ENCODE data around the gene DYDC1. TPM values are rescaled to one million over a fixed set of nuclear protein-coding genes. Genes with fewer than 3 reads are reported as not detected.

The DYDC1 gene
- total RNA-seq, 3 donors from 2014 or later: not detected

- Histone ChIP-seq H3K27me3 (no peaks in the 10 kb centered on the region), H3K27ac (no peak overlapping the region), H3K9me3 (no peaks in the 10 kb centered on the region), H3K4me1 (no peaks in the 10 kb centered on the region), H3K4me3 (no peak overlapping the region), H3K36me3 (no peaks in the 10 kb centered on the region)
- DNase-seq (ENCODE audit: low spot score in 2 of 2): no peak
- intact Hi-C loops (cut with DNase I; ENCODE audit: low total_unique reads): no loop called here
- TF ChIP-seq CTCF (IDR thresholded peaks at IDR 0.05): no peak
- TF ChIP-seq POLR2AphosphoS5 (IDR thresholded peaks at IDR 0.05): no peak
- no peak for TF ChIP-seq POLR2A (IDR thresholded peaks at IDR 0.05)
Observed at GRCh38 chr10:80321183-80321582, 35.4 kb downstream of the DYDC1 start.

GRCh38 chr10:80320377-80320776, 36.2 kb downstream of the DYDC1 start:
- DNase-seq (ENCODE audit: low spot score in 2 of 2): no peak
- H3K4me1 ChIP-seq: no peaks in the 10 kb centered on the region
- no peak overlapping the region for H3K27ac ChIP-seq
- H3K4me3 ChIP-seq: no peak overlapping the region
- no peak for TF ChIP-seq POLR2AphosphoS5 (IDR thresholded peaks at IDR 0.05)
- TF ChIP-seq CTCF (IDR thresholded peaks at IDR 0.05): no peak
- no peak for TF ChIP-seq POLR2A (IDR thresholded peaks at IDR 0.05)
- H3K36me3 ChIP-seq: no peaks in the 10 kb centered on the region
- intact Hi-C loops (cut with DNase I; ENCODE audit: low total_unique reads): no loop called here
- no peaks in the 10 kb centered on the region for H3K9me3 ChIP-seq
- no peaks in the 10 kb centered on the region for H3K27me3 ChIP-seq

GRCh38 chr10:80319725-80320290, 36.7 kb downstream of the DYDC1 start:
- no peaks in the 10 kb centered on the region for H3K27me3 ChIP-seq
- H3K27ac ChIP-seq: no peak overlapping the region
- H3K36me3 ChIP-seq: no peaks in the 10 kb centered on the region
- TF ChIP-seq CTCF (IDR thresholded peaks at IDR 0.05): no peak
- no peak for TF ChIP-seq POLR2AphosphoS5 (IDR thresholded peaks at IDR 0.05)
- TF ChIP-seq POLR2A (IDR thresholded peaks at IDR 0.05): no peak
- intact Hi-C loops (cut with DNase I; ENCODE audit: low total_unique reads): loop anchor here (10.0 kb wide), 1 partner anchor 985 kb away; no protein-coding TSS in a partner anchor
- no peak for DNase-seq (ENCODE audit: low spot score in 2 of 2)
- no peaks in the 10 kb centered on the region for H3K9me3 ChIP-seq
- H3K4me1 ChIP-seq: no peaks in the 10 kb centered on the region
- no peak overlapping the region for H3K4me3 ChIP-seq

- no peak for TF ChIP-seq CTCF (IDR thresholded peaks at IDR 0.05)
- TF ChIP-seq POLR2AphosphoS5 (IDR thresholded peaks at IDR 0.05): no peak
- no peak for TF ChIP-seq POLR2A (IDR thresholded peaks at IDR 0.05)
- no peak overlapping the region for H3K27ac ChIP-seq
- H3K27me3 ChIP-seq: no peaks in the 10 kb centered on the region
- no peaks in the 10 kb centered on the region for H3K9me3 ChIP-seq
- no peak overlapping the region for H3K4me3 ChIP-seq
- intact Hi-C loops (cut with DNase I; ENCODE audit: low total_unique reads): loop anchor here (10.0 kb wide), 1 partner anchor 985 kb away; no protein-coding TSS in a partner anchor
- H3K4me1 ChIP-seq: no peaks in the 10 kb centered on the region
- no peaks in the 10 kb centered on the region for H3K36me3 ChIP-seq
- no peak for DNase-seq (ENCODE audit: low spot score in 2 of 2)
Observed at GRCh38 chr10:80319318-80319717, 37.2 kb downstream of the DYDC1 start.

- H3K27me3 ChIP-seq: no peaks in the 10 kb centered on the region
- DNase-seq (ENCODE audit: low spot score in 2 of 2): no peak
- no peaks in the 10 kb centered on the region for H3K36me3 ChIP-seq
- no peaks in the 10 kb centered on the region for H3K4me1 ChIP-seq
- intact Hi-C loops (cut with DNase I; ENCODE audit: low total_unique reads): loop anchor here (10.0 kb wide), 1 partner anchor 986 kb away; no protein-coding TSS in a partner anchor
- H3K4me3 ChIP-seq: no peak overlapping the region
- no peaks in the 10 kb centered on the region for H3K9me3 ChIP-seq
- TF ChIP-seq CTCF (IDR thresholded peaks at IDR 0.05) (no peak), POLR2AphosphoS5 (IDR thresholded peaks at IDR 0.05) (no peak), POLR2A (IDR thresholded peaks at IDR 0.05) (no peak)
- H3K27ac ChIP-seq: no peak overlapping the region
Observed at GRCh38 chr10:80318742-80319141, 37.8 kb downstream of the DYDC1 start.

All from breast epithelium (tissue), 4 donors.